ENCODE results near the gene PYGO2.
A peak's percentile ranks its signal among the peaks of the same experiment; 100 is the strongest.

The PYGO2 gene

GRCh38 chr1:154937988-154938386 lies 23.6 kb downstream of the PYGO2 start:
- H3K27ac ChIP-seq, result peak overlapping the region; percentile 99
- peak overlapping the region; percentile 77 to 96 for H3K4me3 ChIP-seq (ENCODE audit: low read depth in 1 of 2, low read length in 1 of 2)
- no peaks in the 10 kb centered on the region for H3K36me3 ChIP-seq
- no peaks in the 10 kb centered on the region for H3K27me3 ChIP-seq
- no peak for TF ChIP-seq CTCF (IDR thresholded peaks at IDR 0.05)
- H3K9me3 ChIP-seq, result no peaks in the 10 kb centered on the region
- H3K4me1 ChIP-seq (ENCODE audit: control insufficient read depth in 1 of 2, insufficient read depth in 1 of 2, low read depth in 1 of 2, low read length in 1 of 2), result peaks cover 27 to 28% of the 10 kb centered on the region in 2 experiments

GRCh38 chr1:154937085-154937987 lies 24.2 kb downstream of the PYGO2 start:
- no peaks in the 10 kb centered on the region for H3K9me3 ChIP-seq
- H3K4me3 ChIP-seq (ENCODE audit: low read depth in 1 of 2, low read length in 1 of 2), result peak overlapping the region; percentile 77 to 96
- peaks cover 20 to 22% of the 10 kb centered on the region in 2 experiments for H3K4me1 ChIP-seq (ENCODE audit: control insufficient read depth in 1 of 2, insufficient read depth in 1 of 2, low read depth in 1 of 2, low read length in 1 of 2)
- H3K27ac ChIP-seq, result peak overlapping the region; percentile 99
- no peak for TF ChIP-seq CTCF (IDR thresholded peaks at IDR 0.05)
- H3K27me3 ChIP-seq, result no peaks in the 10 kb centered on the region
- H3K36me3 ChIP-seq, result no peaks in the 10 kb centered on the region

- Histone ChIP-seq H3K27ac (peak within 1 kb of the TSS; percentile 99), H3K27me3 (no peaks in the 10 kb centered on the region), H3K4me1 (ENCODE audit: control insufficient read depth in 1 of 2, insufficient read depth in 1 of 2, low read depth in 1 of 2, low read length in 1 of 2) (peaks cover 15 to 16% of the 10 kb centered on the region in 2 experiments)
Observed at GRCh38 chr1:154936555-154937084, 25.0 kb downstream of the PYGO2 start, which contains the start of gene PMVK. PMVK (minus strand) TSS chr1:154936719; CDS start chr1:154936685, 34 bp downstream.

GRCh38 chr1:154935749-154936554 lies 25.6 kb downstream of the PYGO2 start:
- no peaks in the 10 kb centered on the region for H3K36me3 ChIP-seq
- peak overlapping the region; percentile 99 for H3K27ac ChIP-seq
- peak overlapping the region; percentile 77 to 96 for H3K4me3 ChIP-seq (ENCODE audit: low read depth in 1 of 2, low read length in 1 of 2)
- peaks cover 14 to 16% of the 10 kb centered on the region in 2 experiments for H3K4me1 ChIP-seq (ENCODE audit: control insufficient read depth in 1 of 2, insufficient read depth in 1 of 2, low read depth in 1 of 2, low read length in 1 of 2)
- TF ChIP-seq CTCF (IDR thresholded peaks at IDR 0.05), result no peak
- H3K9me3 ChIP-seq, result no peaks in the 10 kb centered on the region
- H3K27me3 ChIP-seq, result no peaks in the 10 kb centered on the region

More at GRCh38 chr1:154936555-154937084, 25.0 kb downstream of the PYGO2 start, which contains the start of gene PMVK:
- H3K9me3 ChIP-seq, result no peaks in the 10 kb centered on the region
- peak; percentile 46 for TF ChIP-seq CTCF (IDR thresholded peaks at IDR 0.05)
- H3K36me3 ChIP-seq, result no peaks in the 10 kb centered on the region
- H3K4me3 ChIP-seq (ENCODE audit: low read depth in 1 of 2, low read length in 1 of 2), result peak within 1 kb of the TSS; percentile 77 to 96

GRCh38 chr1:154934358-154934948 lies 27.1 kb downstream of the PYGO2 start:
- Histone ChIP-seq H3K27ac (no peak overlapping the region), H3K4me3 (ENCODE audit: low read depth in 1 of 2, low read length in 1 of 2) (no peak overlapping the region), H3K4me1 (ENCODE audit: control insufficient read depth in 1 of 2, insufficient read depth in 1 of 2, low read depth in 1 of 2, low read length in 1 of 2) (peaks cover 14 to 16% of the 10 kb centered on the region in 2 experiments), H3K9me3 (no peaks in the 10 kb centered on the region), H3K36me3 (no peaks in the 10 kb centered on the region), H3K27me3 (no peaks in the 10 kb centered on the region)
- no peak for TF ChIP-seq CTCF (IDR thresholded peaks at IDR 0.05)
